SIG-M5 (cell line): ENCODE data around the gene FOLR3.
"Not testable (repeated sequence)": the region's sequence is repeated elsewhere in the genome, so short reads cannot be mapped to it uniquely, and the experiment has no call there.

Experiments
- DNase-seq: peaks from one replicate; lab custom pipeline; 2025; lab: John Stamatoyannopoulos, UW

The FOLR3 gene

GRCh38 chr11:72123117-72123653, 12.3 kb upstream of the FOLR3 start:
- no peak for DNase-seq

GRCh38 chr11:72124046-72124445, 11.5 kb upstream of the FOLR3 start:
- no peak for DNase-seq

GRCh38 chr11:72125956-72126355, 9.6 kb upstream of the FOLR3 start:
- no peak for DNase-seq

GRCh38 chr11:72127923-72128322, 7.6 kb upstream of the FOLR3 start:
- DNase-seq = no peak

- no peak for DNase-seq
Observed at GRCh38 chr11:72129381-72129780, 6.1 kb upstream of the FOLR3 start.

GRCh38 chr11:72132646-72133045, 2.9 kb upstream of the FOLR3 start:
- no peak for DNase-seq

- DNase-seq = no peak
Observed at GRCh38 chr11:72135891-72136683, 562 bp downstream of the FOLR3 start.

GRCh38 chr11:72136684-72137262, 1.2 kb downstream of the FOLR3 start:
- DNase-seq = no peak

GRCh38 chr11:72138821-72139390, 3.4 kb downstream of the FOLR3 start:
- no peak for DNase-seq

- no peak for DNase-seq
Observed at GRCh38 chr11:72139500-72139899, 4.0 kb downstream of the FOLR3 start.

- no peak for DNase-seq
Observed at GRCh38 chr11:72140661-72141060, 5.1 kb downstream of the FOLR3 start.

GRCh38 chr11:72141066-72141465, 5.5 kb downstream of the FOLR3 start:
- DNase-seq = no peak

GRCh38 chr11:72142086-72142485, 6.6 kb downstream of the FOLR3 start:
- DNase-seq = not testable (repeated sequence)

GRCh38 chr11:72142543-72142942, 7.0 kb downstream of the FOLR3 start:
- DNase-seq = not testable (repeated sequence)

GRCh38 chr11:72144807-72145565, 9.5 kb downstream of the FOLR3 start:
- DNase-seq = no peak

- DNase-seq = no peak
Observed at GRCh38 chr11:72146625-72147024, 11.1 kb downstream of the FOLR3 start.

- no peak for DNase-seq
Observed at GRCh38 chr11:72150882-72151281, 15.4 kb downstream of the FOLR3 start.

- DNase-seq = not testable (repeated sequence)
Observed at GRCh38 chr11:72153874-72154273, 18.3 kb downstream of the FOLR3 start.

- DNase-seq = no peak
Observed at GRCh38 chr11:72154816-72155215, 19.3 kb downstream of the FOLR3 start.

GRCh38 chr11:72155751-72156150, 20.2 kb downstream of the FOLR3 start:
- DNase-seq = no peak

- no peak for DNase-seq
Observed at GRCh38 chr11:72157131-72157530, 21.6 kb downstream of the FOLR3 start.

- no peak for DNase-seq
Observed at GRCh38 chr11:72160319-72160718, 24.8 kb downstream of the FOLR3 start.
